HG03439 (cell line): ENCODE results near the gene MAS1.
"Not testable (repeated sequence)": the region's sequence is repeated elsewhere in the genome, so short reads cannot be mapped to it uniquely, and the experiment has no call there.

ENCODE experiments used
- ATAC-seq: cut with Tn5 transposase; IDR thresholded peaks from one replicate; pipeline ENCODE4 v1.9.1; 2021; ENCODE audit warnings: mild to moderate bottlenecking, moderate library complexity; ENCODE audit not compliant: unreplicated experiment

MAS1 gene

DNA sequence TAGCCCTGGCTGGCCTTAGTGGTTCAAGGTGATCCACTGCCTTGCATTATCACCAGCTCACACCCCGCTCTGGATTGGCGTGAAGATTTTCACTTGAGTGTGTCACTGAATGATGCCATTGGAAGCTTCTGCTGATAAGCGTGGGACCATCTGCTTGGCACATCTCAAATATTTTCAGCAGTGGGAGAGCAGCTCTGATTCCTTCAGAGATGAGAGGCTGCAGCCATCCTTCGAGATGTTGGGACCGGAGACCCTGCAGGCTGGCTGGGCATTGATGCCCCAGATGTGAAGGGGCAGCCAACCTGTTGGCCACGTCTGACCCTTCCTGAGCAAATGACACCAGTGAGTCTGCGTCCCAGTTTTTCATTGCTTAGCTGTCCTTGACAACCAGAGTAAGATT is at the start of gene MAS1:
Gene MAS1 (plus strand): TSS at position 197 of the 400 bp plus-strand sequence. CDS start 15,968 bp downstream, outside the sequence.
- no peak for ATAC-seq

GRCh38 chr6:159842035-159842434 is 48.8 kb upstream of the MAS1 start:
- ATAC-seq = no peak

GRCh38 chr6:159844737-159845645 is 45.8 kb upstream of the MAS1 start:
- ATAC-seq = no peak

DNA sequence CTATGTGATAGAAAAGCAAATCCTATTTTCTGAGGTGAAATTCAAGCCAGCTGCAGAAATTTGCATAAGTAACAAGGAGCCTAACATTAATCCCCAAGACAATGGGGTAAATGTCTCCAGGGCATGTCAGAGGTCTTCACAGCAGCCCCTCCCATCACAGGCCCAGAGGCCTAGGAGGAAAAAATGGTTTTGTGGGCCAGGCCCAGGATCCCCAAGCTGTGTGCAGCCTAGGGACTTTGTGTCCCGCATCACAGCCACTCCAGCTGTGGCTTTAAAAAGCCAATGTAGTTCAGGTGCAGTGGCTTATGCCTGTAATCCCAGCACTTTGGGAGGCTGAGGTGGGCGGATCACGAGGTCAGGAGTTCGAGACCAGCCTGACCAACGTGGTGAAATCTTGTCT is 42.2 kb upstream of the MAS1 start:
- ATAC-seq = not testable (repeated sequence)

DNA sequence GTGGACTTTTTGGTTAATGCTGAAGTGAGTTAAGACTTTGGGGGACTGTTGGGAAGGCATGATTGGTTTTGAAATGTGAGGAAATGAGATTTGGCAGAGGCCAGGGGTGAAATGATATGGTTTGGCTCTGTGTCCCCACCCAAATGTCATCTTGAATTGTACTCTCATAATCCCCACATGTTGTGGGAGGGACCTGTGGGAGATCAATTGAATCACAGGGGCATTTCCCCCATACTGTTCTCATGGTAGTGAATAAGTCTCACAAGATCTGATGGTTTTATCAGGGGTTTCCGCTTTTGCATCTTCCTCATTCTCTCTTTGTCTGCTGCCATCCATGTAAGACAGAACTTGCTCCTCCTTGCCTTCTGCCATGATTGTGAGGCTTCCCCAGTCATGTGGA is 40.9 kb upstream of the MAS1 start:
- not testable (repeated sequence) for ATAC-seq

DNA sequence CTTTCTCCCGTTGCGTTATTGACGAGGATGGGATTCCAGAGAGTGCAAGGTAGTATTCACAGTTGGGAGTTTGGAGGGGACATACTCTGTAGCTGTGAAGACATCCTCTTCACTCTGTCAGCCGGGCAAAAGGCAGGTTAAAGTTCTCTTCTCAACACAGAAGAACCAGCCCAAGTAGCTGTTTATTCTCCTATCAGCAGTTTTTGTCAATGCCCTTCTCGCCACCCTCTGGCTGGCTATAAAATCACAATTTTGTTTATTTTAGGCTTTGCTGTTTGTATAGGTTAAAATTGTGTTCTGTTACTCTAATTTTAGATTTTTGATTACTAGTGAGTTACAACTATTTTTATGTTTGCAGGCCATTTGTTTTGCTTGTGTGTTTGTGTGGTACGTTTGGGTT is 37.9 kb upstream of the MAS1 start:
- ATAC-seq = no peak

DNA sequence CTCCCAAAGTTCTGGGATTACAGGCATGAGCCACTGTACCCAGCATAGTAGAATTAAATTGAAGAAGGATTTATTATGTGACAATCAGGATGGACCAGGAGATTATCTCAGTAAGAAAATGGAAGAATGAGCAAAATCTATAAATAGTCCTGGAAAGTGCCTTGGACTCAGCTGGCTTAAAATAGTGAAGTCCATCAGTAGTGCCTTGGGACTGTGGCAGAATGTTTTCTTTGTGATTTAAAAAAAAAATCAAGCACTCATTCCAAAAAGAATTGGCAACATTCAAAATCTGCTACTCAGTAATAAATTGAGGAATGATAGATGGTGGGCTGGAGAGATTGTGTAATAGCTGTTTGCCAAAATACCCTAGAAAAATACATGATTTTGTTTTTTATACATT is 37.0 kb upstream of the MAS1 start:
- no peak for ATAC-seq

DNA sequence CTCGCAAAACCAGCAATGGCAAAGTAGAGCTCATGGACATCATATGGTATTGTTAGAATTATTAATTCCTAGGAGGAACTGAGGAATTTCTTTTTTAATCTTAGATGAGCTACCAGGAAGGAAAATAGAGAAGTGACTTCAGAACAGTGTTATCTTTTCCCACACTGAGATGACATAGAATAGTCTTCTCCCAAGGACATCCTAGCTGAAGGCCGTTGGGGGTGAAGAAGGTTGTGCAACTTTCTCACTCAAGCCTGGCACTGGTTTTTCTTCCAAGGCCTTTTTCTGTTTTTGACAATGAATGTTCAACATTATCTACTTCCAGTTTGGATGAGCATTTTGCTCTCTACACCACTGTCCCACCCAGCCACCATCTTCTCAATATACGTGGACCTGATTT is 35.8 kb upstream of the MAS1 start:
- ATAC-seq = no peak

- no peak for ATAC-seq
Observed at GRCh38 chr6:159858259-159858658, 32.5 kb upstream of the MAS1 start.

DNA sequence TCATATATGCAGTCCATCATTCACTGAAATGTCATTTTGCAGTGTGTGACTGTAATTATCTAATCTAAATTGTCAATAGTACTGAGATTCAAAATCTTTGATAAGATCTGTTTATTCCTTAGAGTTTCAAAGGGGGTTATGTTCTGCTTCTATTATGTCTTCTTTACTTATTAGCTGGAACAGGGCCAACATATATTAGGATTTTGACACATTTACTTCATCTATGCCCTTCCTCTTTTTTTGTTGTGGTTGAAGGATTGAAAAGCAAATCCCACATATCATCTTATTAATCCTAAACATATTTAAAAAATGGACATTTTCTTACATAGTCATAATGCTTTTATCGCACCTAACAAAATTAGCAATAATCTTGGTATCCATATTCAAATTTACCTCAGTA is 30.3 kb upstream of the MAS1 start:
- ATAC-seq = no peak

DNA sequence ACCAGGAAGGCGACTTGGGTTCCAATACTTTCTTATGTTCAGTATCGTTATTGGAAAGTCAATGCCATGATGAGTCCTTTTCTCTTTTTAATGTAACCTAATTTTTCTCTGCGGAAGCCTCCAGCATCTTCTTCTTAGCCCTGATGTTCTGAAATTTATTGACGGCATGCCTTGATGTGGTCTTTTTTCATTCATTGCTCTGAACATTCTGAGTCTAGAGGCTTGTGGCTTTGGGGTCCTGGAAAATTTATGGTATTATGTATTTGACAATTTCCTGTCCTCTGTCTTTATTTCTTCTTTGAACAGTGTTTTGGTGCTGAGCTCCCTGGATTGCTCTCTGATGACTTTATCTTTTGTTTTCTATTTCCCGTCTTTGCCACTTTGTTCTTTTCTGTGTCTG is 28.7 kb upstream of the MAS1 start:
- ATAC-seq = no peak

GRCh38 chr6:159863341-159863740 is 27.4 kb upstream of the MAS1 start:
- ATAC-seq = not testable (repeated sequence)

GRCh38 chr6:159865226-159865920 is 25.4 kb upstream of the MAS1 start:
- no peak for ATAC-seq

DNA sequence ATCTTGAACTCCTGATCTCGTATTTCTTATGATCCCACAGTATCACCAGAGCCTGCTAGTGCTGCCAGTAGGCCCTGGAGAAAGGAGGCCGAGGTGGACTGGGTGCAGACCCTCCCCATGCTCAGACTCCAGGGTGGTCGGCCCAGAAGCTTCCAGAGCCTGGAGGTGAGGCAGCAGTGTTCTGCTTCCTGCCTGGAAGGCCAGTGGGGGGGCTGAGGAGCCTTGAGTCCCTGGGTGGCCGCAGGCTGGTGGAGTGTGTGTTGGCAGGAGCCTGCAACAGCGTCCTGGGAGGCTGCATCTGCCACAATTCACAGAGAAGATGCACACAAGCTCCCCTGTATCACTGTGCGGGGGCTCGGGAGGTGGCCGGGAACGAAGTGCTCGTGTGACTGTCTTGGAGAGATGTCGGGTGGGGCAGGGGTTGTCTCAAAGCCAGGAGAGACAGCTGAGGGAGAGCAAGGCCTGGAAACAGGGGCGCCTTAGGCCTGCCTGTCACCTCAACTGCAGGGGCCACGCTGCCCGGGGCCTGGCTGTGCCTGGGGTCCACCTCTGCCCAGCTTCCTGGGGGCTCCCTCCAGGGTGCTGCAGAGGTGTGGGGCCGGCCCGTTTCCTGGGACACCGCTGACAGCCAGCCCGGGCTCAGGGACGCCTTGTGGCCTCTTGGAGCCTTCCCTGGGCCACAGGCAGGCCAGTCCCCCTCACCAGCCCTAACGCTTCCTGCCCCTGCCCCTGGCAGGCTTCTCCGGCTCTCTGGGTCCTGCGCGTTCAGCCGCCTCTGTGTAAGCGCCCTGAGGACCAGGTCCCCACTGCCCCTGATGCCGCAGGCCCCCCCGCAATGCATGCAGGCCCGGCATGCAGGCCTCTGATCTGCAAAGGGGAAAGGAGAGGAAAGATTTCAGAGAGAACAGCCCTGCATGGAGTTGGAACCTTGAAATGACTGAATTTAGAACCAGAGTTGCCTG is 24.2 kb upstream of the MAS1 start:
- ATAC-seq = no peak

DNA sequence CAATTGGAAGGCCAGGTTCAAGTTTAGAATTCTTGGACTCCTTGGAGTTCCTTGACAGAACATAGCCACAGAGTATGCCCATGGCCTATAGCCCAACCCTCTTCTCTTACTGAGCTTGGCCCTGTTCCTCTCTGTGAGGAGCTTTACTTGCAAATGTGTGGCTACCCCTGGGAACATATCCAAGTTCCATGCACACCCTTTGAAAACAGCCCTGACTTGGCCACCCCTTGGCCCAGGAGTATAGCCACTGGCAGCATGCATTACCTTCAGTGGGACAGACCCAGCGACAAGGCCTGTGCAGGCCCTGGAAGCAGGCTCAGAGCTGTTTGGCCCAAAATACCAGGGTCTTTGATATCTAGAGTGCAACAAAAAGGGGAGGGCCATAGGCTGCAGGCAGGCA is 19.5 kb upstream of the MAS1 start:
- no peak for ATAC-seq

- no peak for ATAC-seq
Observed at GRCh38 chr6:159871906-159872305, 18.9 kb upstream of the MAS1 start.

GRCh38 chr6:159874435-159874834 is 16.4 kb upstream of the MAS1 start:
- ATAC-seq = no peak

DNA sequence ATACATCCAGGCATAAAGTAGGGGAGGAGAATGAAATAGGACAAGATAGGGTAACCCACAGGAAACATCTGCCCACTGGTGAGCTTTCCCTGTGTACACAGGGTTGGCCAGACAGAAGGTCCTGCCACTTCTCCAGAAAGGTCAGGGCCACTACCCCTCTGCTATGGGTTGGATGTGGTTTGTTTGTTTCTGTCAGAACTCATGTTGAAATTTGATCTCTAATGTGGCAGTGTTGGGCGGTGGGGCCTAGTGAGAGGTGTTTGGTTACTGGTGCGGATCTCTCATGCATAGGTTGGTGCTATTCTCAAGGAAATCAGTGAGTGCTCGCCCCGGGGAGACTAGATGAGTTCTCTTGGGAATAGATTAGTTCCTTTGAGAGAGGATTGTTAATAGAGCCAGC is 15.6 kb upstream of the MAS1 start:
- no peak for ATAC-seq

DNA sequence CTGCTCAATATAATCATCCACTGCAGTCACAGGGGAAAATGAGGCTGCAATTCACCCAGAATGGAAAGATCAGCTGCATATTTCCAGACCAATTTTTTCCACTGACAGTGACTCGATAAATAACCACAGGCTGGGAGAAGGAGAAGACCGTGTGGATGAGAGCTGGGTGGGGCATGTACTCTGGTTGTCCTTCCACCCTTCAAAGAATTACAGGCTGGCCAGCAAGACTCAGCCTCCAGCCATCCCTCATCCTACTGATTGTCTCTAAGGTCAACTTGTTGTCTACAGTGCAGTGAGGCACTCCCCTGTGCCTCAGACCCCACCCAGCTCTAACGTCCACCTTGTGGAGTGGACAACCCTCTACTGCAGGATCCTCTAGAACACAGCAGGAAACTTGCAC is 14.5 kb upstream of the MAS1 start:
- no peak for ATAC-seq

GRCh38 chr6:159877256-159877808 is 13.5 kb upstream of the MAS1 start:
- no peak for ATAC-seq

- no peak for ATAC-seq
Observed at GRCh38 chr6:159878341-159878740, 12.4 kb upstream of the MAS1 start.
